HEK293 (cell line): ENCODE measurements around the gene ISL2.

ENCODE experiments used
- CTCF ChIA-PET: fragments of 350-600 bp; formaldehyde crosslinking; extraction: SDS; loops from one replicate; lab custom pipeline; 2021; ENCODE audit warnings: antibody characterized with exemption; lab: Yijun Ruan, JAX
- POLR2A ChIA-PET: fragments of 300-600 bp; formaldehyde crosslinking; extraction: SDS; loops from one replicate; lab custom pipeline; 2020; ENCODE audit warnings: antibody characterized with exemption, inconsistent platforms; lab: Yijun Ruan, JAX
- H3K27ac ChIP-seq: fragments of 200-500 bp; sonication (Bioruptor generic); 2 replicates; pipeline ENCODE4 v1.5.1; 2014; ENCODE audit warnings: low read depth, low read length, control low read depth, inconsistent platforms; ENCODE audit errors: extremely low read depth
- H3K36me3 ChIP-seq, 2 experiments: fragments of 200-500 bp in 1 of 2; sonication (Bioruptor generic) in 1 of 2; 1 replicate in 1 of 2; 2 replicates in 1 of 2; pipeline ENCODE4 v1.5.1; 2014 to 2017; ENCODE audit warnings: inconsistent platforms in 2 of 2, low read length in 2 of 2; ENCODE audit not compliant: control insufficient read depth in 2 of 2, insufficient read depth in 1 of 2
- H3K4me1 ChIP-seq: fragments of 200-500 bp; sonication (Bioruptor generic); 2 replicates; pipeline ENCODE4 v1.5.1; 2014; ENCODE audit warnings: mild to moderate bottlenecking, low read length, inconsistent platforms; ENCODE audit not compliant: control insufficient read depth, insufficient read depth
- H3K4me3 ChIP-seq: 2 replicates; pipeline ENCODE4 v1.5.1; 2011; ENCODE audit warnings: low read depth, mild to moderate bottlenecking, control low read depth, low read length, moderate library complexity
- H3K9me3 ChIP-seq: fragments of 200-500 bp; sonication (Bioruptor generic); 2 replicates; pipeline ENCODE4 v1.5.1; 2014; ENCODE audit warnings: low read depth, low read length, inconsistent platforms; ENCODE audit not compliant: control insufficient read depth, insufficient read depth
- EGR2 ChIP-seq: fragments of 450-650 bp; formaldehyde crosslinking; IDR thresholded peaks from 2 replicates; pipeline ENCODE4 v1.5.1; 2016; ENCODE audit warnings: low read depth, missing biosample characterization, missing genetic modification characterization
- ELK4 ChIP-seq: IDR thresholded peaks from 2 replicates; pipeline ENCODE4 v1.6.1; 2011; ENCODE audit warnings: mild to moderate bottlenecking, low read depth, low read length, borderline replicate concordance
- HOXC10 ChIP-seq: sonication (generic); formaldehyde crosslinking; IDR thresholded peaks from 2 replicates; pipeline ENCODE4 v1.8.1; 2023; ENCODE audit warnings: mild to moderate bottlenecking, missing genetic modification reagents
- HOXD13 ChIP-seq: sonication (generic); formaldehyde crosslinking; IDR thresholded peaks from 2 replicates; pipeline ENCODE4 v1.8.0; 2022; ENCODE audit warnings: missing genetic modification reagents, borderline replicate concordance
- PBX3 ChIP-seq: sonication (generic); formaldehyde crosslinking; IDR thresholded peaks from 2 replicates; pipeline ENCODE4 v1.8.1; 2022; ENCODE audit warnings: mild to moderate bottlenecking, moderate library complexity, missing genetic modification reagents
- YY2 ChIP-seq: fragments of 450-650 bp; formaldehyde crosslinking; IDR thresholded peaks from 2 replicates; pipeline ENCODE4 v1.5.1; 2016; ENCODE audit warnings: missing biosample characterization, missing genetic modification characterization
- ZBTB20 ChIP-seq: fragments of 450-650 bp; formaldehyde crosslinking; IDR thresholded peaks from 2 replicates; pipeline ENCODE4 v1.5.1; 2016; ENCODE audit warnings: missing biosample characterization, missing genetic modification characterization
- ZBTB26 ChIP-seq: fragments of 450-650 bp; formaldehyde crosslinking; optimal IDR thresholded peaks from 2 replicates; pipeline ENCODE3; 2016; ENCODE audit warnings: missing biosample characterization, mild to moderate bottlenecking, missing genetic modification characterization
- ZBTB48 ChIP-seq: fragments of 450-650 bp; formaldehyde crosslinking; IDR thresholded peaks from 2 replicates; pipeline ENCODE4 v1.5.1; 2016; ENCODE audit warnings: missing biosample characterization, missing genetic modification characterization
- ZBTB7A ChIP-seq: fragments of 450-650 bp; formaldehyde crosslinking; IDR thresholded peaks from 2 replicates; pipeline ENCODE4 v1.5.1; 2016; ENCODE audit warnings: low read depth, missing biosample characterization, missing genetic modification characterization
- ZFHX2 ChIP-seq: fragments of 450-650 bp; formaldehyde crosslinking; conservative IDR thresholded peaks from 2 replicates; pipeline ENCODE4 v1.5.1; 2016; ENCODE audit warnings: missing biosample characterization, missing genetic modification characterization
- ZFP37 ChIP-seq: fragments of 450-650 bp; formaldehyde crosslinking; IDR thresholded peaks from 2 replicates; pipeline ENCODE4 v1.5.1; 2016; ENCODE audit warnings: missing biosample characterization, missing genetic modification characterization
- ZIC2 ChIP-seq: fragments of 450-650 bp; formaldehyde crosslinking; IDR thresholded peaks from 2 replicates; pipeline ENCODE4 v1.5.1; 2016; ENCODE audit warnings: missing biosample characterization, missing genetic modification characterization
- ZNF2 ChIP-seq: fragments of 450-650 bp; formaldehyde crosslinking; IDR thresholded peaks from 2 replicates; pipeline ENCODE4 v1.5.1; 2016; ENCODE audit warnings: missing biosample characterization, missing genetic modification characterization
- ZNF239 ChIP-seq: fragments of 450-650 bp; formaldehyde crosslinking; IDR thresholded peaks from 2 replicates; pipeline ENCODE4 v1.5.1; 2016; ENCODE audit warnings: missing biosample characterization, missing genetic modification characterization
- ZNF292 ChIP-seq: fragments of 450-650 bp; formaldehyde crosslinking; IDR thresholded peaks from 2 replicates; pipeline ENCODE4 v1.5.1; 2016; ENCODE audit warnings: low read depth, missing biosample characterization, missing genetic modification characterization, borderline replicate concordance
- ZNF335 ChIP-seq: fragments of 450-650 bp; formaldehyde crosslinking; conservative IDR thresholded peaks from 2 replicates; pipeline ENCODE4 v1.5.1; 2016; ENCODE audit warnings: missing biosample characterization, missing genetic modification characterization
- ZNF76 ChIP-seq: fragments of 450-650 bp; formaldehyde crosslinking; IDR thresholded peaks from 2 replicates; pipeline ENCODE4; 2016; ENCODE audit warnings: low read depth, missing biosample characterization, missing genetic modification characterization, borderline replicate concordance
- ZNF785 ChIP-seq: fragments of 450-650 bp; formaldehyde crosslinking; IDR thresholded peaks from 2 replicates; pipeline ENCODE4 v1.5.1; 2016; ENCODE audit warnings: missing biosample characterization, missing genetic modification characterization
- ZXDB ChIP-seq: fragments of 450-650 bp; formaldehyde crosslinking; IDR thresholded peaks from 2 replicates; pipeline ENCODE4 v1.5.1; 2016; ENCODE audit warnings: missing biosample characterization, missing genetic modification characterization

The ISL2 gene

GRCh38 chr15:76337696-76338485 is 1.3 kb downstream of the ISL2 start:
- peaks cover 0 to 36% of the 10 kb centered on the region in 2 experiments; a peak in 1 of 3 replicates for H3K36me3 ChIP-seq
- no peaks in the 10 kb centered on the region for H3K9me3 ChIP-seq
- ChIA-PET POLR2A (interaction anchor here (0.9 to 4.3 kb wide), 7 partner anchors 8 to 94 kb away, joined by 3 to 134 read pairs (median 25); partner anchors contain the start of gene ETFA), CTCF (interaction anchor here (0.6 to 1.2 kb wide), 2 partner anchors 8 to 148 kb away, joined by 3 to 5 read pairs; no protein-coding TSS in a partner anchor)
- H3K27ac ChIP-seq = peak overlapping the region; percentile 96
- H3K4me3 ChIP-seq = peak overlapping the region; percentile 78
- TF ChIP-seq ELK4 = no peak
- TF ChIP-seq HOXD13 (CRISPR knock-in tag) = peak; percentile 22; the same call in 1 of the 2 replicates
- peak; percentile 62; the same call in 1 of the 2 replicates for TF ChIP-seq ZNF335 (tag by site-specific recombination)
- TF ChIP-seq ZBTB7A (tag by site-specific recombination) = 0 out of 2 replicates have a peak, but pooled peaks have one; percentile 33
- TF ChIP-seq ZBTB26 (tag by site-specific recombination) = peak; percentile 98
- 0 out of 2 replicates have a peak, but pooled peaks have one; percentile 74 for TF ChIP-seq HOXC10 (CRISPR knock-in tag)
- peak; percentile 30; the same call in 1 of the 2 replicates for TF ChIP-seq ZNF76 (tag by site-specific recombination)
- no peak for TF ChIP-seq ZNF239 (tag by site-specific recombination)
- peak; percentile 67 for TF ChIP-seq ZXDB (tag by site-specific recombination)
- 0 out of 2 replicates have a peak, but pooled peaks have one; percentile 4 for TF ChIP-seq ZFHX2 (tag by site-specific recombination)
- 0 out of 2 replicates have a peak, but pooled peaks have one; percentile 4 for TF ChIP-seq EGR2 (tag by site-specific recombination)
- peak; percentile 64 for TF ChIP-seq PBX3 (CRISPR knock-in tag)
- TF ChIP-seq ZNF2 = no peak; the same call in 1 of the 2 replicates
- TF ChIP-seq ZNF785 (tag by site-specific recombination) = 0 out of 2 replicates have a peak, but pooled peaks have one; percentile 2
- no peak for TF ChIP-seq ZBTB48 (tag by site-specific recombination)
- 0 out of 2 replicates have a peak, but pooled peaks have one; percentile 44 for TF ChIP-seq YY2 (tag by site-specific recombination)
- TF ChIP-seq ZIC2 (tag by site-specific recombination) = 0 out of 2 replicates have a peak, but pooled peaks have one; percentile 22
- TF ChIP-seq ZFP37 (tag by site-specific recombination) = 0 out of 2 replicates have a peak, but pooled peaks have one; percentile 30
- TF ChIP-seq ZNF292 = no peak
- peak; percentile 81 for TF ChIP-seq ZBTB20 (tag by site-specific recombination)
- H3K4me1 ChIP-seq = peaks cover 3% of the 10 kb centered on the region; the same call in 1 of the 2 replicates
